Measurements from ENCODE around the gene OR52L1. TPM values are rescaled to one million over a fixed set of nuclear protein-coding genes. Genes with fewer than 3 reads are reported as not detected.
A peak's percentile ranks its signal among the peaks of the same experiment; 100 is the strongest.

The OR52L1 gene
- not detected in 2 replicates for total RNA-seq (2014; rRNA removed; shearing (Covaris generic))

- Histone ChIP-seq H3K27me3 (replicated peaks) (no peaks in the 10 kb centered on the region), H3K27ac (no peak within 1 kb of the TSS), H3K36me3 (no peaks in the 10 kb centered on the region), H3K4me1 (replicated peaks) (no peaks in the 10 kb centered on the region), H3K9me3 (replicated peaks) (no peaks in the 10 kb centered on the region), H3K4me3 (no peak within 1 kb of the TSS)
- no peak for DNase-seq (ENCODE audit: low read depth in 1 of 2, low spot score in 2 of 2)
Observed at GRCh38 chr11:5986885-5987284, at the start of gene OR52L1. Gene OR52L1 (minus strand): TSS chr11:5986985. CDS start chr11:5986930, 55 bp downstream.

DNA sequence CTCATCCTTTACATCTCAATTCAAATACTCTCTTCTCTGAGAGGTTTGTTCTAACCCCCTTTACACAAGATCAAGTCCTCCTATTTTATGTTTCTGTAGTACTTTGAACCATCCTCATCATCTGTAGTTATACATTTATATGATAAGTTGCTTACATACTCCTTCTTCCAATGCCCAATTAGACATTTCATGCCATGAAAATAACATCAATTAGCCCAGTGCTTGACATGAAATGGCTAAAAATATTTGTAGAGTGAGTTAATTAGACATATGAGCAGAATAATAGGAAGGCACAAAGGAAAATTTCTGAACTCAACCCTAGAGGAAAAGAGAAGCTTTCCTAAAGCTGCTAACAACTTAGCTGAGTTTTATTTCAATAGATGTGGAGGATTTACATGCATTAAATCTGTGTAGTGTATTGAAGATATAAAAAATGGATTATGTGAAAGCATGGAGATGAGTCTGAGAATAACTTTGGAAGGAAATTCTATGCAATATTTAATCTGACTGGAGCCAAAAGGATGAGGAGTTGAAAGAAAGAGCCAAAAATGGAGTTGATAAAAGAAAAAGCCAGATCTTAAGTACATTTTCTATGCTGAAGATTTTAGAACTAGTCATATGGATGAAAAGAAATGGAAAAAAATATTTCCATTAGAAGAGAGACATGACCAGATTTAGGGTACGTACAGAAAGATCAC lies 44.1 kb upstream of the OR52L1 start, which contains the start of gene OR56A1:
TSS of gene OR56A1 (minus strand) at position 51 of the 698 bp plus-strand sequence. CDS start 3,066 bp downstream, outside the sequence.
- Histone ChIP-seq H3K4me3 (no peak within 1 kb of the TSS), H3K36me3 (no peaks in the 10 kb centered on the region), H3K4me1 (replicated peaks) (no peaks in the 10 kb centered on the region), H3K27me3 (replicated peaks) (no peaks in the 10 kb centered on the region), H3K9me3 (replicated peaks) (no peaks in the 10 kb centered on the region), H3K27ac (no peak within 1 kb of the TSS)
- DNase-seq (ENCODE audit: low read depth in 1 of 2, low spot score in 2 of 2): no peak

GRCh38 chr11:6027501-6027900 lies 40.7 kb upstream of the OR52L1 start:
- H3K27ac ChIP-seq: no peak overlapping the region
- H3K27me3 ChIP-seq (replicated peaks): no peaks in the 10 kb centered on the region
- no peaks in the 10 kb centered on the region for H3K36me3 ChIP-seq
- no peak for DNase-seq (ENCODE audit: low read depth in 1 of 2, low spot score in 2 of 2)
- H3K4me3 ChIP-seq: no peak overlapping the region
- H3K4me1 ChIP-seq (replicated peaks): no peaks in the 10 kb centered on the region
- H3K9me3 ChIP-seq (replicated peaks): no peaks in the 10 kb centered on the region

- DNase-seq (ENCODE audit: low read depth in 1 of 2, low spot score in 2 of 2): no peak
- H3K4me3 ChIP-seq: no peak overlapping the region
- H3K4me1 ChIP-seq (replicated peaks): no peaks in the 10 kb centered on the region
- no peaks in the 10 kb centered on the region for H3K9me3 ChIP-seq (replicated peaks)
- no peak overlapping the region for H3K27ac ChIP-seq
- no peaks in the 10 kb centered on the region for H3K27me3 ChIP-seq (replicated peaks)
- H3K36me3 ChIP-seq: no peaks in the 10 kb centered on the region
Observed at GRCh38 chr11:6025056-6025455, 38.3 kb upstream of the OR52L1 start.

- H3K36me3 ChIP-seq: no peaks in the 10 kb centered on the region
- no peak overlapping the region for H3K27ac ChIP-seq
- no peaks in the 10 kb centered on the region for H3K9me3 ChIP-seq (replicated peaks)
- H3K27me3 ChIP-seq (replicated peaks): no peaks in the 10 kb centered on the region
- peak in 1 of 2 experiments; percentile 1 for DNase-seq (ENCODE audit: low read depth in 1 of 2, low spot score in 2 of 2)
- no peaks in the 10 kb centered on the region for H3K4me1 ChIP-seq (replicated peaks)
- H3K4me3 ChIP-seq: no peak overlapping the region
Observed at GRCh38 chr11:6022956-6023355, 36.2 kb upstream of the OR52L1 start.

DNA sequence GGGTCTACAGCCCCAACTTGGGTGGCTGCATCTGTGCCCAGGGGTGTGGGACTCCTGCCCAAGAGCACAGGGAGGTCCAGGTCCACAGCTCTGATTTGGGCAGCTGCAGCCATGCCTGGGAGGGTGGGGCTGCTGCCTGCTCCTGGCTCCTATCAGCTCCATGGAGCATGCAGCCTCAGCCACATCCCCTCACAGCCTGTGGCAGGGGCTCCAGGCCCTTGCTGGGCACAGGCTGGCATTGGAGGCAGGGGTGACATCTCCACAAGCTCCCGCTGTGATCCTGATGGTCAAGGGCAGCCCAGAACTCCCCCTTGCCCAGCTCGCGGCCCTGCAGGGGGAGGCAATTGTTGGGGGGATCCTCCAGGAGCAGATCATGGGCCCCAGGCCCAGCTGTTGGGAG lies 26.3 kb upstream of the OR52L1 start:
- Histone ChIP-seq H3K4me1 (replicated peaks) (no peaks in the 10 kb centered on the region), H3K4me3 (no peak overlapping the region), H3K36me3 (no peaks in the 10 kb centered on the region), H3K9me3 (replicated peaks) (no peaks in the 10 kb centered on the region), H3K27ac (no peak overlapping the region), H3K27me3 (replicated peaks) (no peaks in the 10 kb centered on the region)
- no peak for DNase-seq (ENCODE audit: low read depth in 1 of 2, low spot score in 2 of 2)

- Histone ChIP-seq H3K9me3 (replicated peaks) (no peaks in the 10 kb centered on the region), H3K27ac (no peak overlapping the region), H3K27me3 (replicated peaks) (no peaks in the 10 kb centered on the region), H3K36me3 (no peaks in the 10 kb centered on the region), H3K4me3 (no peak overlapping the region), H3K4me1 (replicated peaks) (no peaks in the 10 kb centered on the region)
- DNase-seq (ENCODE audit: low read depth in 1 of 2, low spot score in 2 of 2): no peak
Observed at GRCh38 chr11:6012035-6012668, 25.4 kb upstream of the OR52L1 start.

GRCh38 chr11:6006846-6007245 lies 20.1 kb upstream of the OR52L1 start, which contains the start of gene OR56A4:
Gene OR56A4 (minus strand): TSS chr11:6006946. CDS start chr11:6002992, 3,954 bp downstream.
- no peaks in the 10 kb centered on the region for H3K27me3 ChIP-seq (replicated peaks)
- no peak within 1 kb of the TSS for H3K27ac ChIP-seq
- no peaks in the 10 kb centered on the region for H3K4me1 ChIP-seq (replicated peaks)
- H3K36me3 ChIP-seq: no peaks in the 10 kb centered on the region
- no peak within 1 kb of the TSS for H3K4me3 ChIP-seq
- no peaks in the 10 kb centered on the region for H3K9me3 ChIP-seq (replicated peaks)
- DNase-seq (ENCODE audit: low read depth in 1 of 2, low spot score in 2 of 2): no peak

DNA sequence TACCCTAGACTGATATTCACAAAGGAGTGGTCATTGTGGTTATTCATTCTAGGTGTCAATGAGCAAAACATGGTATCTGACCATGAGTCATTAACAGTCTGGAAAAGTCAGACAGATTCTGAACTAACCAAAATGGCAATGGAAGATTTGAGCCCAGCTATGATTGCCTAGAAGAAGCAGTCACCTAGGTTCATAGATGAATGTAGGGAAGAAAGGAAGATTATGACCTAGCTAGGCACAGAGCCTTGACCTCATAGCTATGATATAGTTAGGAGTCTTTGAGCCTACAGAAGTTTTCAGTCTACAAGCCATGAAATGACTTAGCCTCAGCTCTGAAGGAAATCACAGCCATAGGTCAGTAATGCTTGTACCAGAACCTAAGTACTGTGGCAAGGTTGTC lies 19.6 kb upstream of the OR52L1 start:
- H3K36me3 ChIP-seq: no peaks in the 10 kb centered on the region
- H3K9me3 ChIP-seq (replicated peaks): no peaks in the 10 kb centered on the region
- no peak for DNase-seq (ENCODE audit: low read depth in 1 of 2, low spot score in 2 of 2)
- no peak overlapping the region for H3K4me3 ChIP-seq
- no peaks in the 10 kb centered on the region for H3K27me3 ChIP-seq (replicated peaks)
- H3K27ac ChIP-seq: no peak overlapping the region
- no peaks in the 10 kb centered on the region for H3K4me1 ChIP-seq (replicated peaks)

DNA sequence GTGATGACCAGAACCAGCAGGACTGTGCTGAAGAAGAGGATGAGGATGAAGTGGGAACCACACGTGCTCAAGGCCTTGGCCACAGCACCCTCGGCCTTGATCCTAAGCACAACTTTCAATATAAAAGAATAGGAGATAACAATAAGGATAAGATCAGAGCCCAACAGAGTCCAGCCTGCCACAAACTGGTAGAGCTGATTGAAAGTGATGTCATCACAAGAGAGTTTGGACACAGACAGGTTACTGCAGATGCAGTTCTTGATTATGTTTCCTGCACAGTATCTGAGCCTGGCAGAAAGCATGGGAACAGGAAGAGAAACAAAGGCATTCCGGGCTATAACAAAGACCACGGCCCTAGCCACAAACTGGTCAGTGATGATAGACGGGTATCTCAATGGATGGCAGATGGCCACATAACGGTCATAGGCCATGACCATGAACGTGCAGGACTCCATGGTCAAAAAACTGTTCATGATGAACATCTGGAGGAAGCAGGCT lies 15.5 kb upstream of the OR52L1 start:
- no peaks in the 10 kb centered on the region for H3K9me3 ChIP-seq (replicated peaks)
- no peak for DNase-seq (ENCODE audit: low read depth in 1 of 2, low spot score in 2 of 2)

GRCh38 chr11:5994791-5995190 lies 8.0 kb upstream of the OR52L1 start:
- H3K27me3 ChIP-seq (replicated peaks): no peaks in the 10 kb centered on the region
- H3K4me1 ChIP-seq (replicated peaks): no peaks in the 10 kb centered on the region
- H3K27ac ChIP-seq: no peak overlapping the region
- H3K36me3 ChIP-seq: no peaks in the 10 kb centered on the region
- H3K4me3 ChIP-seq: no peak overlapping the region
- DNase-seq (ENCODE audit: low read depth in 1 of 2, low spot score in 2 of 2): no peak
- no peaks in the 10 kb centered on the region for H3K9me3 ChIP-seq (replicated peaks)

More for the DNA sequence above, 15.5 kb upstream of the OR52L1 start:
- Histone ChIP-seq H3K36me3 (no peaks in the 10 kb centered on the region), H3K27me3 (replicated peaks) (no peaks in the 10 kb centered on the region), H3K4me1 (replicated peaks) (no peaks in the 10 kb centered on the region), H3K4me3 (no peak overlapping the region), H3K27ac (no peak overlapping the region)

DNA sequence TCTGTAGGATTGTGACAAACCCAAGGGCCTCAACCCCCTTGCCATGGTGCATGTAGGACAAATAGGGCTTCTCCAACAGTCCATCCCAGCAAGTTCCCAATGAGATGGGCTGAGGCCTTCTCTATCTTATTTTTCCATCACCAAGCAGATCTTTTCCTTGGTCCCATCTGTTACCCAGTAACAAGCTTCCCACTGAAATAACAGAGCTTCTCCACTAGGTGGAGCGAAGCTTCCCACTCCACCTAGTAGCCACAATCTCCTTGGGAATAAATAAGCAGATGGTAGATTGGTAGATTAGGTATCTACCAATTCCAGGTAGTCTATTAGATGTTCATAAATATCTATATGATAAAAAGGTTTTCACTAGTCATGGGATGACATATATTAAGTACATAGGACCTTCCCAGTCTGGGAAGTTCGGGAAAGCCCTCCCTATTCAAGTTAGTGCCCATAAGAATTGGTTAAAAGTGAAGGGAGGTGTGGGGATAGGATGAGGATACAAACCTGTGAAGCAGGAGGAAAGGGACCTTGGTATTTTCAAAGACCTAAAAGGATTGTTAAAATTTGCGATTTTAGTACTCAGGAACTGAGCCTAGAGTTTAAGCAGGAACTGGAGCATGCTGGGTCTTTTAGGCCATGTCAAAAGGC lies 5.9 kb upstream of the OR52L1 start:
- no peaks in the 10 kb centered on the region for H3K9me3 ChIP-seq (replicated peaks)
- no peak overlapping the region for H3K27ac ChIP-seq
- no peaks in the 10 kb centered on the region for H3K4me1 ChIP-seq (replicated peaks)
- DNase-seq (ENCODE audit: low read depth in 1 of 2, low spot score in 2 of 2): no peak
- H3K4me3 ChIP-seq: no peak overlapping the region
- H3K36me3 ChIP-seq: no peaks in the 10 kb centered on the region
- H3K27me3 ChIP-seq (replicated peaks): no peaks in the 10 kb centered on the region

- DNase-seq (ENCODE audit: low read depth in 1 of 2, low spot score in 2 of 2): no peak
- Histone ChIP-seq H3K27me3 (replicated peaks) (no peaks in the 10 kb centered on the region), H3K27ac (no peak overlapping the region)
Observed at GRCh38 chr11:5992150-5992549, 5.4 kb upstream of the OR52L1 start.

DNA sequence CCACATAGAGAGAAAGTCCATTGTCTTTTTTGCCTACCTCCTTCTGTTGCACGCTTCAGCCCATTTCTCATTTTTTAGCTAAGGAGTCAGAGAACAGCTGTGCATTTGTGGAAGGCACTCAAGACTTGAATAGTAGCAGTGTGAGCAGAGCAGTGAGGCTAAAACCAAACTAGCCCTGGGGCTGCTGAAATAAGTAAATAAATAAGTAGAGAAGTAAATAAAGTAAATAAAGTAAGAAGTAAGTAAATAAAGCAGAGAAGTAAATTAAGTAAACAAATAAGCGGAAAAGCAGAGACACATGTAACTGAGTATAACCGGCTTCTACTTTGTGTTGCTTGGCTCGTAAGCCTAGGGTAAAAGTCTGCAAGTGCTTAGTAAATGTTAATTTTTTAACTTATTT lies 2.4 kb upstream of the OR52L1 start:
- Histone ChIP-seq H3K4me1 (replicated peaks) (no peaks in the 10 kb centered on the region), H3K27ac (no peak overlapping the region), H3K9me3 (replicated peaks) (no peaks in the 10 kb centered on the region), H3K36me3 (no peaks in the 10 kb centered on the region), H3K4me3 (no peak overlapping the region), H3K27me3 (replicated peaks) (no peaks in the 10 kb centered on the region)
- DNase-seq (ENCODE audit: low read depth in 1 of 2, low spot score in 2 of 2): no peak

More at GRCh38 chr11:5992150-5992549, 5.4 kb upstream of the OR52L1 start:
- no peak overlapping the region for H3K4me3 ChIP-seq
- no peaks in the 10 kb centered on the region for H3K9me3 ChIP-seq (replicated peaks)
- H3K4me1 ChIP-seq (replicated peaks): no peaks in the 10 kb centered on the region
- no peaks in the 10 kb centered on the region for H3K36me3 ChIP-seq
